Gastrocnemius medialis (tissue), 4 donors: ENCODE data around the gene UBE2M. TPM values are rescaled to one million over a fixed set of nuclear protein-coding genes. Genes with fewer than 3 reads are reported as not detected.
A peak's percentile ranks its signal among the peaks of the same experiment; 100 is the strongest.
"Not testable (repeated sequence)": the region's sequence is repeated elsewhere in the genome, so short reads cannot be mapped to it uniquely, and the experiment has no call there.

Source experiments
- ATAC-seq, 2 donors: fragments of 150-250 bp; one replicate each; pipeline ENCODE4 v1.9.1; 2016
- DNase-seq, 2 donors: peaks; one replicate each; pipeline ENCODE4 v3.0.0-alpha.2; 2019
- H3K27ac ChIP-seq, 4 donors: fragments of 200-600 bp; sonication (generic); 1 replicate in 1 of 4; 2 replicates in 3 of 4; pipeline ENCODE4 v1.5.1; 2016 to 2018; ENCODE audit warnings: mild to moderate bottlenecking in 2 of 4, moderate library complexity in 1 of 4
- H3K27me3 ChIP-seq, 3 donors: fragments of 200-600 bp; sonication (generic) in 2 of 3; 1 replicate in 1 of 3; 2 replicates in 2 of 3; pipeline versions ENCODE4 v1.5.1 to v1.6.0; 2016 to 2019; ENCODE audit warnings: mild to moderate bottlenecking in 1 of 3, moderate library complexity in 1 of 3
- H3K36me3 ChIP-seq, 2 donors: fragments of 200-600 bp; sonication (generic) in 1 of 2; one replicate each; pipeline ENCODE4 v1.5.1; 2017 to 2018
- H3K4me1 ChIP-seq, 2 donors: fragments of 200-600 bp; sonication (generic) in 1 of 2; one replicate each; pipeline ENCODE4 v1.5.1; 2016 to 2017; ENCODE audit warnings: mild to moderate bottlenecking in 2 of 2
- H3K4me3 ChIP-seq, 4 donors: fragments of 200-600 bp; sonication (generic) in 3 of 4; 1 replicate in 1 of 4; 2 replicates in 3 of 4; pipeline ENCODE4 v1.5.1; 2016 to 2019; ENCODE audit warnings: mild to moderate bottlenecking in 2 of 4
- H3K9me3 ChIP-seq, 3 donors: fragments of 200-600 bp; sonication (generic) in 2 of 3; 1 replicate in 1 of 3; 2 replicates in 2 of 3; pipeline ENCODE4 v1.5.1; 2016 to 2019
- CTCF ChIP-seq, 5 experiments: fragments of 450-650 bp in 3 of 5; fragments of 200-600 bp in 2 of 5; sonication (generic) in 2 of 5; IDR thresholded peaks in 4 of 5; conservative IDR thresholded peaks in 1 of 5; 1 replicate in 4 of 5; 2 replicates in 1 of 5; pipeline ENCODE4 v1.5.1; 2016 to 2019; ENCODE audit warnings: antibody characterized with exemption in 5 of 5, mild to moderate bottlenecking in 3 of 5, moderate library complexity in 3 of 5
- POLR2A ChIP-seq, 2 donors: fragments of 450-650 bp; IDR thresholded peaks; one replicate each; pipeline ENCODE4 v1.6.1; 2017; ENCODE audit warnings: antibody characterized with exemption in 2 of 2, mild to moderate bottlenecking in 2 of 2, moderate library complexity in 2 of 2
- in situ Hi-C, 4 donors: fragments of 200-750 bp; cut with MboI; loops; one replicate each; pipeline versions ENCODE4 v1.15.0 to v1.8.0; 2017; ENCODE audit warnings: low sequenced_read_pairs in 4 of 4
- intact Hi-C: fragments of 100-400 bp; cut with DNase I; formaldehyde crosslinking; loops from one replicate; pipeline ENCODE4 v1.15.1; 2023; ENCODE audit warnings: low total_unique reads
- total RNA-seq, 4 donors: library from RNA; depleted of rRNA; stranded (reverse); fragments of >200 nt; gene quantifications; one replicate each; pipeline versions ENCODE4 v1.1.0 to v1.2.3, GENCODE V29; 2016

The UBE2M gene
- 10 to 100 TPM; 23.5 to 74.5 (median 41.6) TPM for total RNA-seq

GRCh38 chr19:58558066-58558622 is at the start of gene UBE2M:
Gene UBE2M (minus strand): TSS chr19:58558611. CDS start chr19:58558381, 230 bp downstream.
- Histone ChIP-seq H3K9me3 (no peaks in the 10 kb centered on the region), H3K27me3 (no peaks in the 10 kb centered on the region), H3K36me3 (peaks cover 0 to 17% of the 10 kb centered on the region in 2 donors), H3K4me3 (peak within 1 kb of the TSS; percentile 72 to 95 (median 84)), H3K4me1 (peaks cover 54 to 73% of the 10 kb centered on the region in 2 donors), H3K27ac (peak within 1 kb of the TSS; percentile 97 to 99 (median 97))
- ATAC-seq (no peak), DNase-seq (peak in 1 of 2 donors; percentile 43)
- intact Hi-C loops (loop anchor here (1.0 kb wide), 1 partner anchor 14 kb away; the partner anchor contains the start of gene TRIM28), in situ Hi-C loops (no loop called here)
- TF ChIP-seq CTCF (IDR thresholded peaks at IDR 0.05 in 4 of 5, conservative IDR thresholded peaks at IDR 0.05 in 1 of 5) (no peak), POLR2A (IDR thresholded peaks at IDR 0.05) (peak; percentile 5 to 68)

- H3K4me1 ChIP-seq, intact Hi-C loops, in situ Hi-C loops, DNase-seq, H3K4me3 ChIP-seq, H3K9me3 ChIP-seq, H3K27ac ChIP-seq, H3K36me3 ChIP-seq, H3K27me3 ChIP-seq, ATAC-seq: not testable (repeated sequence)
Observed at GRCh38 chr19:58607213-58607612, 48.8 kb upstream of the UBE2M start.

- H3K27ac ChIP-seq, in situ Hi-C loops, intact Hi-C loops, H3K9me3 ChIP-seq, H3K4me1 ChIP-seq, H3K4me3 ChIP-seq, ATAC-seq, H3K27me3 ChIP-seq, H3K36me3 ChIP-seq, DNase-seq: not testable (repeated sequence)
- TF ChIP-seq CTCF (IDR thresholded peaks at IDR 0.05 in 4 of 5, conservative IDR thresholded peaks at IDR 0.05 in 1 of 5): peak in 2 of 5 experiments; percentile 24 to 52
Observed at GRCh38 chr19:58606251-58606896, 48.0 kb upstream of the UBE2M start.

GRCh38 chr19:58586133-58586765 is 27.8 kb upstream of the UBE2M start:
- in situ Hi-C loops (no loop called here), intact Hi-C loops (no loop called here)
- no peaks in the 10 kb centered on the region for H3K4me1 ChIP-seq
- no peak overlapping the region for H3K27ac ChIP-seq
- no peaks in the 10 kb centered on the region for H3K27me3 ChIP-seq
- H3K9me3 ChIP-seq: no peaks in the 10 kb centered on the region
- ATAC-seq: no peak
- no peak for TF ChIP-seq POLR2A (IDR thresholded peaks at IDR 0.05)
- TF ChIP-seq CTCF (IDR thresholded peaks at IDR 0.05 in 4 of 5, conservative IDR thresholded peaks at IDR 0.05 in 1 of 5): no peak
- H3K4me3 ChIP-seq: no peak overlapping the region
- peaks cover 0 to 19% of the 10 kb centered on the region in 2 donors for H3K36me3 ChIP-seq
- no peak for DNase-seq

- in situ Hi-C loops (no loop called here), intact Hi-C loops (no loop called here)
- peaks cover 0 to 19% of the 10 kb centered on the region in 2 donors for H3K36me3 ChIP-seq
- no peaks in the 10 kb centered on the region for H3K4me1 ChIP-seq
- DNase-seq (no peak), ATAC-seq (no peak)
- no peaks in the 10 kb centered on the region for H3K27me3 ChIP-seq
- no peak for TF ChIP-seq CTCF (IDR thresholded peaks at IDR 0.05 in 4 of 5, conservative IDR thresholded peaks at IDR 0.05 in 1 of 5)
- TF ChIP-seq POLR2A (IDR thresholded peaks at IDR 0.05): no peak
- H3K4me3 ChIP-seq: no peak overlapping the region
- no peaks in the 10 kb centered on the region for H3K9me3 ChIP-seq
- H3K27ac ChIP-seq: no peak overlapping the region
Observed at GRCh38 chr19:58585442-58586132, 27.2 kb upstream of the UBE2M start.
